ENCODE measurements around the gene CELF2.

Gene CELF2

DNA sequence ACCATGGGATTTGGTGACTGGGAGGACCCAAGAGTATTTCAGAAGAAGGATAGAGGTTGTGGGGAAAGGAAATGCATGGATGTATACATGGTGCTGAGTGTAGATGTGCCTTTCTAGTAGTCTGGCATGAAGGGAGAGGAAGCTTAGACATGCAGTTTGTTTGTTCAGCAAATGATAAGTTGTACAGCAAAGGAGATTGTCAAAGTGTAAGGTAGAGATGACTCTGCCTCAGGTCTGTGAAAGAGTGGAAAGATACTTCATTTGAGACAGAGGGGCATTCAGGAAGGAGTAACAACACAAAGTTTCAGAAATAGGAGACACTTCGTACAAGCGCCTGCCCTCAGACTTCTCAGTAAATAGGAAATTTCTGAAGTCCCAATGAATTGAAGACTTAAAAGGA, 152.3 kb downstream of the CELF2 start:
- Histone ChIP-seq H3K4me1 (no peaks in the 10 kb centered on the region), H3K36me3 (no peaks in the 10 kb centered on the region), H3K9me3 (no peaks in the 10 kb centered on the region), H3K27me3 (peaks cover 21% of the 10 kb centered on the region), H3K4me3 (ENCODE audit: low read depth, low read length) (no peak overlapping the region)
- no peak for DNase-seq
- TF ChIP-seq, protein P1, sequence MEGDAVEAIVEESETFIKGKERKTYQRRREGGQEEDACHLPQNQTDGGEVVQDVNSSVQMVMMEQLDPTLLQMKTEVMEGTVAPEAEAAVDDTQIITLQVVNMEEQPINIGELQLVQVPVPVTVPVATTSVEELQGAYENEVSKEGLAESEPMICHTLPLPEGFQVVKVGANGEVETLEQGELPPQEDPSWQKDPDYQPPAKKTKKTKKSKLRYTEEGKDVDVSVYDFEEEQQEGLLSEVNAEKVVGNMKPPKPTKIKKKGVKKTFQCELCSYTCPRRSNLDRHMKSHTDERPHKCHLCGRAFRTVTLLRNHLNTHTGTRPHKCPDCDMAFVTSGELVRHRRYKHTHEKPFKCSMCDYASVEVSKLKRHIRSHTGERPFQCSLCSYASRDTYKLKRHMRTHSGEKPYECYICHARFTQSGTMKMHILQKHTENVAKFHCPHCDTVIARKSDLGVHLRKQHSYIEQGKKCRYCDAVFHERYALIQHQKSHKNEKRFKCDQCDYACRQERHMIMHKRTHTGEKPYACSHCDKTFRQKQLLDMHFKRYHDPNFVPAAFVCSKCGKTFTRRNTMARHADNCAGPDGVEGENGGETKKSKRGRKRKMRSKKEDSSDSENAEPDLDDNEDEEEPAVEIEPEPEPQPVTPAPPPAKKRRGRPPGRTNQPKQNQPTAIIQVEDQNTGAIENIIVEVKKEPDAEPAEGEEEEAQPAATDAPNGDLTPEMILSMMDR (IDR thresholded peaks at IDR 0.05; ENCODE audit: low read depth, low read length): no peak

DNA sequence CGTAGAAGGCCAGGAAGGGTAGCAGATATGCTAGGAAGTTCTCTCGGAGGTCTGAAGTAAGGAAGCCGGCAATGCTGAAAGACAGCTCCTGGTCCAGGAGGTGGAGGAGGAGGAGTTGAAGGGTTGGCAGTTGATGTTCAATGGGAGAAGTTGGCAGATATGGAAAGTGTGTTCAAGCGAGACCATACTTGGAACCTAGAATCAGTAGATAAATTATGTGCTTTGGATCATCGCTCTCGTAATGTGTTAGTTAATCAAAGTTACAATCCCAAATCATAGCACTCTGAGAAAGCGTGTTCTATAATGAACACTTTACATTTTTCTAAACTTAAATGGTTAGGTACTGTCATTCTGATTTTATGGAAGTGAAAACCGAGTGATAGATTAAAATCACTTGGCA, 152.9 kb downstream of the CELF2 start:
- TF ChIP-seq, protein P1 (IDR thresholded peaks at IDR 0.05; ENCODE audit: low read depth, low read length): no peak
- H3K9me3 ChIP-seq: no peaks in the 10 kb centered on the region
- DNase-seq: no peak
- peaks cover 15% of the 10 kb centered on the region for H3K27me3 ChIP-seq
- H3K4me3 ChIP-seq (ENCODE audit: low read depth, low read length): no peak overlapping the region
- H3K4me1 ChIP-seq: no peaks in the 10 kb centered on the region
- no peaks in the 10 kb centered on the region for H3K36me3 ChIP-seq

DNA sequence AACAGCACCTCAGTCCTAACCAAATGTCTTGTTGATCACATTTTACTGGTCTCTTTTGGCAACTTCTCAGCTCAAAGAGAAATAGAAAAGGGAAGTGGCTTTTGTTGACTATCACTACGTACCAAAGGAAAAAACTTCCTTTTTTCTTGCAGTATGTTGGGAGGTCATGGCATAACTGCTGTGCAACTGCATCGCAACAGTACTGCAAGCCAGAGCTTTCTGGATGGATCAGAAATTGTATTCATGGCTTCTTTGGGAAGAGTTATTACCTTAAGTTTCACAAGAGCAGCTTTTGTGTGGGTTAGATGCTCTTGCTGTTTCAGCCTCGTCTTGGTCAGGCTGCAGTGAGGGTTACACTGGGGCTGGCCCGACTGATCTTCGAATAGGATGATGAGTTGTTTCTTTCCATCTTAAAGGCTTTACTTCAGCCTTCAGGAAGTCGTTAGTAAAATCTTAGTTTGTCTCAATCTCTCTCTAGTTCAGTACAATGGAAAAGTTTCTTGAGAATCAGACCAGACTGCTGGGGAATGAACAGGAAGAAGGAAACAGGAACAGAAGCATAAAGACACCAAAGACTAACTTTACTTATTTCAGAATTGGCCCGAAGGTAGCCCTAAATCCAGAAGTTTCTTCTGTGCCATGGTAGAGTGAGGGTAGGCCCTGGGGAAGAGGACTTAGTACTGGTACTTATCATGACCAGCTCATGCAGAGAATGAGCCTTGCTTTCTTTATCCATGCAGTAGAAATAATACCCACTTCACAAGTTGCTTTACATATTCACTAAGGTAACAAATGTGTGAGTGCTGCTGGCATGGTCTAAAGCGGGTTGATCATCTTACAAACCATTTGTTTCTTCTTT, 153.6 kb downstream of the CELF2 start:
- peaks cover 8% of the 10 kb centered on the region; the same call in 1 of the 2 replicates for H3K27me3 ChIP-seq

DNA sequence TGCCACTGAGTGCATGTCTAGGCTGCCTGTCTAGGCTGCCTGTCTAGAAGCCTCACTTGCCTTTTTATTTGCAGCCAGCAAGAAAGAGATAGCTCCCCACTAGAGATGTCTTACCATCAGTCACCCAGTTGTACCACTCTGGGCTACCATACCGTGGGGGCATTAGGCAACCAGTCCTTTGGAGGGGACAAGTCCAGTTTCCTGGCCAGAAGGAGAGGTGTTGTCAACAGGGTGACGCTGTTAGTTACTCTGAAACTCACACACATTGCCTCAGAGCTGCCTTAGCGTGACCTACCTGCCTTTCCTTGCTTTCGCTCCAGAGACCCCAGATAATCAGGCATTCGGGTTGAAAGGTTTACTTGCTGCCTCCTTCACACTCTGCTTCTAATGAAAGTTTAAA, 155.4 kb downstream of the CELF2 start:
- Histone ChIP-seq H3K4me3 (ENCODE audit: low read depth, low read length) (no peak overlapping the region), H3K4me1 (no peaks in the 10 kb centered on the region), H3K9me3 (no peaks in the 10 kb centered on the region), H3K36me3 (no peaks in the 10 kb centered on the region), H3K27me3 (no peaks in the 10 kb centered on the region)
- no peak for DNase-seq
- TF ChIP-seq, protein P1 (IDR thresholded peaks at IDR 0.05; ENCODE audit: low read depth, low read length): no peak

More for the DNA sequence above, 153.6 kb downstream of the CELF2 start:
- Histone ChIP-seq H3K4me1 (no peaks in the 10 kb centered on the region), H3K4me3 (ENCODE audit: low read depth, low read length) (no peak overlapping the region), H3K9me3 (no peaks in the 10 kb centered on the region), H3K36me3 (no peaks in the 10 kb centered on the region)
- no peak for DNase-seq
- TF ChIP-seq, protein P1 (IDR thresholded peaks at IDR 0.05; ENCODE audit: low read depth, low read length): no peak

DNA sequence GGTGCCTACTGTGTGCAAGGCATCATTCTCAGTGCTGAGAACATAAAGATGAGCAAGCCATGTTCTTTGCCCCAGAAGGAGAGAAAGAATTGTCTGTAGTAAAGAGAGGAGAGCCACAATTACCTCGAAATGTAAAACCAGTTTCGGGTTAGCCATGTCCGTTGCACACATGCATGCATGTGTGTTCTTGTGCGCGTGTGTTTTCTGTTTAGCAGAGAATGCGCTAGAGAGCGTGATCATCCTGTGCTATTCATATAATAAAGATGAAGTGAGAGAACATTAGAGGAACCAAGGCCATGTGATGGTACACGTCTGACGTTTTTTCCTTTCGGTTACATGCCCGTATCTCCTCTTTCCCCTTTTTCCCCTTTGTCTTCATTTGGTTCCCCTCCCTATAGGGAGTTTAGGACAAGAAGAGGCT, 158.2 kb downstream of the CELF2 start:
- H3K36me3 ChIP-seq: no peaks in the 10 kb centered on the region
- H3K9me3 ChIP-seq: no peaks in the 10 kb centered on the region
- DNase-seq: no peak
- H3K4me1 ChIP-seq: no peaks in the 10 kb centered on the region
- no peak overlapping the region for H3K4me3 ChIP-seq (ENCODE audit: low read depth, low read length)
- no peaks in the 10 kb centered on the region for H3K27me3 ChIP-seq
- TF ChIP-seq, protein P1 (IDR thresholded peaks at IDR 0.05; ENCODE audit: low read depth, low read length): no peak

DNA sequence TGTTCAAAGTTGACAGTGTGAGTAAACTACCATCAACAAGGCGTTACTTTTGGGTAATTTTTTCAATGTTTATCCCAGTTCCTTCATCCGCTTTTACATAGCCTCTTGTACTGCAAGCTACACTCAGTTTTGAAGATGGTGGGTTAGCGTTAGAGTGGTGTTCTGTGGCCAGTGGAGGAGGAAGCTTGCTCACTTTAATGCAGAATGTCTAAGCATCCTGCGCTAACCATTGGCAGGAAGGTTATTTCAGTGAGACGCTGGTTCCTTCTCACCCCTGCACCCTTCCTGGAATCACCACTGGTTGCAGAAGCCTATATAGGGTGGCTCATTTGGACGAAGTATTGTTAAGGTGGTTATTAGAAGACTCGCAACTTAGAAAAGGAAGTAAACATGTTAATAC, 159.1 kb downstream of the CELF2 start:
- no peak overlapping the region for H3K4me3 ChIP-seq (ENCODE audit: low read depth, low read length)
- DNase-seq: no peak
- H3K36me3 ChIP-seq: no peaks in the 10 kb centered on the region
- H3K27me3 ChIP-seq: no peaks in the 10 kb centered on the region
- H3K4me1 ChIP-seq: no peaks in the 10 kb centered on the region
- H3K9me3 ChIP-seq: no peaks in the 10 kb centered on the region
- TF ChIP-seq, protein P1 (IDR thresholded peaks at IDR 0.05; ENCODE audit: low read depth, low read length): no peak

Measured in BE2C (cell line).